ENCODE measurements around the gene DTD2.

DNA sequence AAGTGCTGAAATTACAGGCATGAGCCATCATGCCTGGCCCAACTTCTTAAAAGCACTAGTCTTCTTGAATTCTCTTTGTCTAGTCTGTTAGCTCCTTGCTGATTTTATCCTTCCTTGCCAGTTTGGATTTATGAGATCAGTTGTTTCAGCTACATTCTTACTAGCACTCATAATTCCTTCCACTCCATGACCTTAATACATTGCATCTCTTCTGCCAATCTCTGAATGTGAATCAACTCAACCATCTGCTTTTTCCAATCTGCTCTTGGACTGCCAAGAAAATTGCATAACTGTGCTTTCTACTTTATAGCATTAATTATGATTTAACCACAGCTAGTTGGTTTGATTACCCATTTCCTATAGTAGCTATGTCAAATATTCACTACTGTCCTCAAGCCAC lies 22.0 kb downstream of the DTD2 start:
- TF ChIP-seq BHLHE40 (IDR thresholded peaks at IDR 0.05; ENCODE audit: borderline replicate concordance): no peak
- TF ChIP-seq SP1 (IDR thresholded peaks at IDR 0.05): no peak
- TF ChIP-seq FOXK2 (IDR thresholded peaks at IDR 0.05): no peak
- TF ChIP-seq FOXA1 (IDR thresholded peaks at IDR 0.05): no peak
- TF ChIP-seq ARNT (IDR thresholded peaks at IDR 0.05): no peak
- TF ChIP-seq FOXM1 (IDR thresholded peaks at IDR 0.05; ENCODE audit: borderline replicate concordance): no peak
- no peak for TF ChIP-seq ELF4 (IDR thresholded peaks at IDR 0.05)
- TF ChIP-seq SUZ12 (IDR thresholded peaks at IDR 0.05): no peak
- TF ChIP-seq CTBP1 (IDR thresholded peaks at IDR 0.05; ENCODE audit: borderline replicate concordance): no peak
- no peak for TF ChIP-seq ZNF384 (IDR thresholded peaks at IDR 0.05)
- no peak for TF ChIP-seq L3MBTL2 (conservative IDR thresholded peaks at IDR 0.05)

All from HEK293T (cell line).